Common myeloid progenitor, CD34-positive (primary cell): ENCODE measurements around the gene CLEC2B.

Source experiments
- CTCF ChIA-PET: fragments of 350-600 bp; sonication (Branson Sonifier 250); formaldehyde crosslinking; loops from one replicate; lab custom pipeline; 2021; ENCODE audit warnings: antibody characterized with exemption; lab: Charles Lee
- POLR2A ChIA-PET: fragments of 350-600 bp; sonication (Branson Sonifier 250); formaldehyde crosslinking; loops from one replicate; lab custom pipeline; 2021; ENCODE audit warnings: antibody characterized with exemption; lab: Charles Lee
- DNase-seq, 3 donors: peaks; one replicate each; pipeline versions ENCODE4 v3.0.0 to v3.0.0-alpha.2; 2013
- H3K27ac ChIP-seq, 2 experiments: 1 replicate in 1 of 2; 2 replicates in 1 of 2; pipeline ENCODE4 v1.7.0; 2013; ENCODE audit warnings: inconsistent platforms in 2 of 2, low read length in 2 of 2, mild to moderate bottlenecking in 2 of 2, low read depth in 1 of 2, moderate library complexity in 1 of 2; ENCODE audit not compliant: severe bottlenecking in 2 of 2, insufficient read depth in 1 of 2, poor library complexity in 1 of 2
- H3K27me3 ChIP-seq, 5 experiments: replicated peaks in 2 of 5; 1 replicate in 3 of 5; 2 replicates in 2 of 5; pipeline versions ENCODE4 v1.6.1 to v1.7.0; 2013; ENCODE audit warnings: low read length in 4 of 5, mild to moderate bottlenecking in 2 of 5, moderate library complexity in 2 of 5, inconsistent platforms in 1 of 5; ENCODE audit not compliant: insufficient read depth in 5 of 5, control insufficient read depth in 4 of 5
- H3K36me3 ChIP-seq, 4 experiments: 1 replicate in 2 of 4; 2 replicates in 2 of 4; pipeline versions ENCODE4 v1.6.1 to v1.7.0; 2013; ENCODE audit warnings: low read length in 3 of 4, control low read depth in 1 of 4, mild to moderate bottlenecking in 1 of 4; ENCODE audit not compliant: control insufficient read depth in 4 of 4, insufficient read depth in 4 of 4
- H3K4me1 ChIP-seq, 4 experiments: 1 replicate in 3 of 4; 2 replicates in 1 of 4; pipeline versions ENCODE4 v1.6.1 to v1.7.1; 2013; ENCODE audit warnings: low read length in 3 of 4, mild to moderate bottlenecking in 3 of 4, control low read depth in 1 of 4, inconsistent platforms in 1 of 4, moderate library complexity in 1 of 4; ENCODE audit not compliant: control insufficient read depth in 4 of 4, insufficient read depth in 4 of 4; ENCODE audit errors: control extremely low read depth in 1 of 4
- H3K4me3 ChIP-seq, 7 experiments: 1 replicate in 4 of 7; 2 replicates in 3 of 7; pipeline versions ENCODE4 v1.5.1 to v1.7.0; 2013; ENCODE audit warnings: mild to moderate bottlenecking in 7 of 7, low read length in 6 of 7, moderate library complexity in 6 of 7, inconsistent platforms in 2 of 7, low read depth in 2 of 7, control low read depth in 1 of 7; ENCODE audit not compliant: insufficient read depth in 4 of 7, control insufficient read depth in 1 of 7; ENCODE audit errors: extremely low read depth in 1 of 7
- H3K9me3 ChIP-seq, 5 experiments: 1 replicate in 4 of 5; 2 replicates in 1 of 5; pipeline versions ENCODE4 v1.6.1 to v1.7.1; 2013; ENCODE audit warnings: low read length in 4 of 5, mild to moderate bottlenecking in 2 of 5, inconsistent platforms in 1 of 5, low read depth in 1 of 5, moderate library complexity in 1 of 5; ENCODE audit not compliant: control insufficient read depth in 4 of 5, insufficient read depth in 2 of 5; ENCODE audit errors: control extremely low read depth in 1 of 5
- WGBS: methylation state at CpG from one replicate; pipeline ENCODE4 v1.1.5; 2013; ENCODE audit not compliant: insufficient coverage; 5-methylcytosine and 5-hydroxymethylcytosine counted together

CLEC2B gene

DNA sequence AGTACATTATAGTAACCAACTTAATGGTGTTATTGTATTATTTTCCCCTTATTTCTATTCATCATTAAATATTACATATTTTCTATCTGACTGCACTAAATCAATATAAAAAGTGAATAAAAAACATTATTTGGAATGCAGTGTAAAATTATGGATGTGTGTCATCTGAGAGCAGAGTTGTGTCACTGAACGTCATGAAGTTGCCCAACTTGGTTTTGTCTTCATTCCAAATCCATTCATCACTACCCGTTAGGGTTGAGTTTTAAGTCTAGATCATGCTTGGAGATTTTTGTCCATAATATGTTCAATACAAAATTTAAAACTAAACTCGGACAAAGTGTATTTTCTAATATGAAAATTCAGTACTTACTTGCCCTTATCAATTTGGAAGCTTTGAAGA lies 25.7 kb downstream of the CLEC2B start:
- Histone ChIP-seq H3K36me3 (no peaks in the 10 kb centered on the region), H3K4me1 (no peaks in the 10 kb centered on the region), H3K4me3 (no peak overlapping the region), H3K27me3 (no peaks in the 10 kb centered on the region), H3K9me3 (peaks cover 0 to 4% (median 0%) of the 10 kb centered on the region in 5 experiments), H3K27ac (no peak overlapping the region)
- POLR2A ChIA-PET: no interaction called here
- WGBS: no CpG with 5 or more reads among the region's 3 CpGs
- CTCF ChIA-PET: no interaction called here
- no peak for DNase-seq

DNA sequence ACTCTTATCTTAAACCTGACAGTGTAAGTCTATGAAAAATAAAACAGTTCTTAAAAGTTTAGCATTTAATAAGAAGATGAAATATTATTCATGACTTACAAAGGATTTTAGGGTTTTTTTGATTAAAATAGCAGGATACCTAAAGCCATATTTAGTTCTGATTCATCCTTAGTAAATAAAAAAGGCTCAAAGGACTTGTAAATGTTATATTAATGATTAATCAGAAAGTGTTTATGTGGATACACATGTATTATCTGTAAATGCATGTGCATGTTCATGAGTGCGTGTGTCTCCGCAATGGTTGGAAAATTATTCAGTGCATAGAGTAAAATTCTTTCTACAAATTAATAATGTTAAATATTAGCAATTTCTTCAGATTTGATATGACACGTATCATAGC lies 37.4 kb downstream of the CLEC2B start:
- no peaks in the 10 kb centered on the region for H3K36me3 ChIP-seq
- CTCF ChIA-PET: no interaction called here
- H3K4me3 ChIP-seq: no peak overlapping the region
- no peaks in the 10 kb centered on the region for H3K4me1 ChIP-seq
- H3K27me3 ChIP-seq: no peaks in the 10 kb centered on the region
- POLR2A ChIA-PET: no interaction called here
- WGBS: no CpG with 5 or more reads among the region's 3 CpGs
- no peaks in the 10 kb centered on the region for H3K9me3 ChIP-seq
- no peak overlapping the region for H3K27ac ChIP-seq
- no peak for DNase-seq

DNA sequence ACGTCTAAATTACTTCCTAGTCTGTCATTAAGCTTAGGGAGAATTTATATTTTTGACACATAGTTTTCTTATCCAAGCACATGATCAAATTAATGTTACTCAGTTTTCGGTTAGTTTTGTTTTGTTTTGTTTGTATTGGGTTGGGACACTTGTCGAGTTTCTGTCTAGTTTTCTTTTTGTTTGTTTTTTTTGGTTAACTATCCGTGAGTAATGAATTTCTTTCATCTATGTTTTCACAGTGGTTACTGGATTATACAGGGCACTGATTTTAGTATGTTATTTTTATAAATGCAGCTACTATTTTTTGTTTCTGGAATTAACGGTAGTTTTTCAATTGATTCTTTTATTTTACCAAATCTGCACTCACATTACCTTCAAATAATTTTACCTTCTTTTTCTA lies 39.2 kb downstream of the CLEC2B start:
- no peaks in the 10 kb centered on the region for H3K9me3 ChIP-seq
- WGBS: no CpG with 5 or more reads among the region's 5 CpGs
- H3K4me3 ChIP-seq: no peak overlapping the region
- POLR2A ChIA-PET: no interaction called here
- no peaks in the 10 kb centered on the region for H3K36me3 ChIP-seq
- no peaks in the 10 kb centered on the region for H3K4me1 ChIP-seq
- H3K27ac ChIP-seq: no peak overlapping the region
- no peaks in the 10 kb centered on the region for H3K27me3 ChIP-seq
- CTCF ChIA-PET: interaction anchor here (1.1 kb wide), 1 partner anchor 9 kb away, joined by 3 read pairs; no protein-coding TSS in a partner anchor
- DNase-seq: no peak

DNA sequence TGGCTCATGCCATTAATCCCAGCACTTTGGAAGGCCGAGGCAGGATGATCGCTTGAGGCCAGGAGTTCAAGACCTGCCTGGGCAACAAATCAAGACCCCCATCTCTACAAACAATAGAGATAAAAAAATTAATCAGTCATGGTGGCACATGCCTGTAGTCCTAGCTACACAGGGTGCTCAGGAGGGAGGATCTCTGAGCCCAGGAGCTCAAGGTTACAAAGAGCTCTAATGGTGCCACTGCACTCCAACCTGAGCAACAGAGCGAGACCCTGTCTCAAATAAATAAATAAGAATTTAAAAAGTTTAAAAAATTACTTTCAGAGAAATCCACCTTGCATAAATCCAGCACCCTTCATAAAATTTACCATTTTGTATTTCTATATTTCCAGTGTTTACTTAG lies 39.7 kb downstream of the CLEC2B start:
- DNase-seq: no peak
- WGBS: 100% methylated on average over 1 of the region's 3 CpGs
- ChIA-PET CTCF (interaction anchor here (1.1 kb wide), 1 partner anchor 8 kb away, joined by 3 read pairs; no protein-coding TSS in a partner anchor), POLR2A (no interaction called here)
- H3K36me3 ChIP-seq: no peaks in the 10 kb centered on the region
- no peak overlapping the region for H3K27ac ChIP-seq
- no peaks in the 10 kb centered on the region for H3K9me3 ChIP-seq
- H3K4me3 ChIP-seq: no peak overlapping the region
- no peaks in the 10 kb centered on the region for H3K4me1 ChIP-seq
- H3K27me3 ChIP-seq: no peaks in the 10 kb centered on the region

DNA sequence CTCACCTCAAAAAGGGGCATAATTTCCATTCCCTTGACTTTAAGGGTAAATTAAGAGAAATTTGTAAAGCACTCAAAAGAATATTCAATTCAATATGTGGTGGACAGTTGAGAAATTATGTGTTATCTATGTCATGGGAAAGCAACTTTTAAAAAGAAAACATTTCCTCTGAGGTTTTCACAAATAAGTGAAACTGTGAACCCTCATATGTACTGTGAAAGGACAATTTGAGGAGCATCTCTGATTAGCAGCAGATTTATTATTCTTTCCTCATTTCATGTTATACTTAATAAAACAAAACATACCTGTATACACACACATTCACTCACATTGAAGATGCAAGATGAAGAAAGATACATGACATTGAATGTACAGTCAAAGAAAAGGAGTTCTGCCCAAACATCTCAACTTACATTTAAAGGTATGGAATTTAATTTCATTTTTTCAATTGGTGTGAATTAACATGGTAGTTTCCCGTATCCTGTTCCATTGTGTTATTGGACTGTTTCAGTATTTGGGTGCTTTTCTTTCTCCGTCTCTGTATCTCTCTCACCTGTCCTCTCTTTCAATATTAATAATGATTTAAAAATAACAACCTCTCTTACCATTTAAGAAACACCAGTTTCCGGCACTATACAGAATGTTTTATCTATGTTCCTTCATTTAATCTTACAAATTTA lies 41.8 kb downstream of the CLEC2B start, which contains the start of gene KLRF1:
KLRF1 (plus strand) TSS at position 273 of the 680 bp plus-strand sequence; CDS start at position 337, 64 bp downstream.
- no peaks in the 10 kb centered on the region for H3K4me1 ChIP-seq
- no peak for DNase-seq
- H3K27me3 ChIP-seq: no peaks in the 10 kb centered on the region
- ChIA-PET POLR2A (no interaction called here), CTCF (interaction anchor here (1.7 kb wide), 1 partner anchor 10 kb away, joined by 3 read pairs; no protein-coding TSS in a partner anchor)
- no peaks in the 10 kb centered on the region for H3K36me3 ChIP-seq
- no CpG with 5 or more reads among the region's 3 CpGs for WGBS
- H3K9me3 ChIP-seq: no peaks in the 10 kb centered on the region
- no peak within 1 kb of the TSS for H3K27ac ChIP-seq
- H3K4me3 ChIP-seq: no peak within 1 kb of the TSS

DNA sequence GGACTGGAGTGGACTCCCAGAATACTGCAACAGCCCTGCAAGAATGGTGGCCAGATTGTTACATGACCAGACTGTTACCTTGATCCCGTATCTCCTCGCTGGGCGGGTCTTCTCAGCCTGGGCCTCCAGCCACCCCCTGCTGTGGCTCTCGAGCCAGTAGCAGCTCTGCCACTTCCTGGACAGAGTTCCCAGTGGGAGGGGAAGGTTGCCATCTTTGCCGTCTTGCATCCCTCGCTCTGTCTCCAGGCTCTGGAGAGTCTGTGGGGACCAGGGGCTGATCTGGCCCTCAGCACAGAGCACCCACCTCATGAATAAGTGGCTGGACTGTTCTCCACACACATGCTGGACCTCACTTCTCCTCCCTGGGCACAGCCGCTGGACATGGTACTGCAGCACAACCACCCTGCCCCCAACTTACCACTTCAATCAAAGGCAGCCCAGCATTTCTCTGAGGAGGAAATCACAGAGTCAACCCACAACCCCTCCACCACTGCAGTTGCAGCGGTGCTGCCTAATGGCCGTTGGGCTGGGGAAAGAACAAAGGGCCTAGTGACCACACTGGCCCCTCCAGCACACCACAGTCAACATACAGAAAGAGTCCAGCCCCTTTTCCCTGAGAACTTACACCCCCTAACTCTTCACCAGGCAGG lies 48.7 kb downstream of the CLEC2B start:
- no peaks in the 10 kb centered on the region for H3K27me3 ChIP-seq
- ChIA-PET CTCF (interaction anchor here (1.2 to 2.0 kb wide), 4 partner anchors 9 to 106 kb away, joined by 3 to 4 read pairs (median 3); no protein-coding TSS in a partner anchor), POLR2A (no interaction called here)
- H3K36me3 ChIP-seq: no peaks in the 10 kb centered on the region
- no peaks in the 10 kb centered on the region for H3K9me3 ChIP-seq
- no peak overlapping the region for H3K4me3 ChIP-seq
- peaks cover 0 to 4% (median 0%) of the 10 kb centered on the region in 4 experiments for H3K4me1 ChIP-seq
- no peak for DNase-seq
- 95% methylated on average over 8 of the region's 9 CpGs for WGBS
- no peak overlapping the region for H3K27ac ChIP-seq
